ENCODE data around the gene TCF4.

Gene TCF4

GRCh38 chr18:55524353-55525073 lies 63.5 kb downstream of the TCF4 start:
- no peak for TF ChIP-seq CTCF (IDR thresholded peaks at IDR 0.05; ENCODE audit: low read depth, low read length)
- H3K27me3 ChIP-seq (ENCODE audit: insufficient read depth, low read depth, severe bottlenecking), result no peaks in the 10 kb centered on the region

GRCh38 chr18:55523001-55523400 lies 65.0 kb downstream of the TCF4 start:
- no peak for DNase-seq
- no peak overlapping the region for H3K4me3 ChIP-seq (ENCODE audit: low read depth, low read length)
- H3K36me3 ChIP-seq, result no peaks in the 10 kb centered on the region
- H3K27me3 ChIP-seq (ENCODE audit: insufficient read depth, low read depth, severe bottlenecking), result no peaks in the 10 kb centered on the region
- no peaks in the 10 kb centered on the region for H3K9me3 ChIP-seq (ENCODE audit: severe bottlenecking)
- no peak overlapping the region for H3K27ac ChIP-seq
- TF ChIP-seq CTCF (IDR thresholded peaks at IDR 0.05; ENCODE audit: low read depth, low read length), result no peak

More at GRCh38 chr18:55524353-55525073, 63.5 kb downstream of the TCF4 start:
- Histone ChIP-seq H3K36me3 (no peaks in the 10 kb centered on the region), H3K4me3 (ENCODE audit: low read depth, low read length) (no peak overlapping the region), H3K9me3 (ENCODE audit: severe bottlenecking) (no peaks in the 10 kb centered on the region), H3K27ac (no peak overlapping the region)
- DNase-seq, result no peak

GRCh38 chr18:55522011-55522410 lies 66.0 kb downstream of the TCF4 start:
- no peak overlapping the region for H3K4me3 ChIP-seq (ENCODE audit: low read depth, low read length)
- TF ChIP-seq CTCF (IDR thresholded peaks at IDR 0.05; ENCODE audit: low read depth, low read length), result peak; percentile 52
- H3K27me3 ChIP-seq (ENCODE audit: insufficient read depth, low read depth, severe bottlenecking), result no peaks in the 10 kb centered on the region
- H3K9me3 ChIP-seq (ENCODE audit: severe bottlenecking), result no peaks in the 10 kb centered on the region
- DNase-seq, result peak; percentile 45
- no peaks in the 10 kb centered on the region for H3K36me3 ChIP-seq
- H3K27ac ChIP-seq, result no peak overlapping the region

- Histone ChIP-seq H3K36me3 (no peaks in the 10 kb centered on the region), H3K27me3 (ENCODE audit: insufficient read depth, low read depth, severe bottlenecking) (no peaks in the 10 kb centered on the region), H3K4me3 (ENCODE audit: low read depth, low read length) (no peak overlapping the region), H3K9me3 (ENCODE audit: severe bottlenecking) (no peaks in the 10 kb centered on the region), H3K27ac (no peak overlapping the region)
- no peak for TF ChIP-seq CTCF (IDR thresholded peaks at IDR 0.05; ENCODE audit: low read depth, low read length)
- DNase-seq, result no peak
Observed at GRCh38 chr18:55517055-55517454, 70.9 kb downstream of the TCF4 start.

- Histone ChIP-seq H3K9me3 (ENCODE audit: severe bottlenecking) (no peaks in the 10 kb centered on the region), H3K27me3 (ENCODE audit: insufficient read depth, low read depth, severe bottlenecking) (no peaks in the 10 kb centered on the region), H3K27ac (no peak overlapping the region), H3K36me3 (no peaks in the 10 kb centered on the region), H3K4me3 (ENCODE audit: low read depth, low read length) (no peak overlapping the region)
- no peak for DNase-seq
- TF ChIP-seq CTCF (IDR thresholded peaks at IDR 0.05; ENCODE audit: low read depth, low read length), result no peak
Observed at GRCh38 chr18:55515941-55516710, 71.9 kb downstream of the TCF4 start.
